Measurements from ENCODE around the gene LAMB2. TPM values are rescaled to one million over a fixed set of nuclear protein-coding genes. Genes with fewer than 3 reads are reported as not detected.
A peak's percentile ranks its signal among the peaks of the same experiment; 100 is the strongest.

Gene LAMB2
- total RNA-seq, 1 experiment from 2014 or later = 121 TPM

DNA sequence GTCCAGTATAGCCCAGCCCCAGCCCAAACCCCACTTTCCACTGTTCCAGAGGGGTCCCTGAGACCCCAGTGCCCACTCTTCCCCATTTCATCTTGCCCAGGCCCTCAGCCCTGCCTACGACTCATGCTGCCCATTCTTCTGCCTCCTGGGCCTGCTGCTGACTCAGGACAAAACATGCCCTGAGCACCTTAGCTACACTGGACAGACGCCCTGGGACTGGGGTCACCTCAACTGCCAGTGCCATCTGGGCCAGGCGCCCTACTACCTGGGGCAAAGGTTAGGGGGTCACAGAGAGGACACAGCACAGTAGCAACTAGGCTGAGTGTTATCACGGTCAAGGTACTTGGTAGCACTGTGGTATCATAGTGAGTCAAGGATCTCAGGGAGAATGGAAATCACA is 2.6 kb upstream of the LAMB2 start:
- no peak overlapping the region for H3K23ac ChIP-seq (ENCODE audit: insufficient read length, low read depth, low read length)
- no peak overlapping the region for H3K4ac ChIP-seq (ENCODE audit: low read depth, low read length)
- H3K56ac ChIP-seq (ENCODE audit: insufficient read length, low read depth, low read length) = no peak overlapping the region
- H3K27me3 Mint-ChIP-seq (ENCODE audit: low read depth) = peaks cover 22% of the 10 kb centered on the region
- no CpG with 5 or more reads among the region's 4 CpGs for WGBS (ENCODE audit: extremely low coverage, insufficient read length, low lambda C conversion rate)
- H3K9ac ChIP-seq (ENCODE audit: extremely low read depth, insufficient read length, low read length) = no peak overlapping the region
- peaks cover 15% of the 10 kb centered on the region for H3K23me2 ChIP-seq (ENCODE audit: insufficient read length, low read depth, low read length, poor library complexity, severe bottlenecking)
- H3K27me3 ChIP-seq (ENCODE audit: insufficient read depth, low read length) = no peaks in the 10 kb centered on the region
- H2BK120ac ChIP-seq (ENCODE audit: low read depth, low read length, poor library complexity, severe bottlenecking) = no peak overlapping the region
- no peak for DNase-seq
- H3K4me2 ChIP-seq (ENCODE audit: insufficient read depth, insufficient read length, low read length) = no peak overlapping the region
- peak overlapping the region in 1 of 3 experiments; percentile 72; a peak in 3 of 7 replicates for H3K27ac Mint-ChIP-seq
- no peak overlapping the region for H3T11ph ChIP-seq (ENCODE audit: low read length)
- H3K14ac ChIP-seq (ENCODE audit: insufficient read depth, low read length) = no peak overlapping the region
- peaks cover 0 to 4% of the 10 kb centered on the region in 2 experiments; a peak in 3 of 5 replicates for H3K9me3 Mint-ChIP-seq
- H2AFZ ChIP-seq (ENCODE audit: low read length) = no peak overlapping the region
- no peak overlapping the region for H4K5ac ChIP-seq (ENCODE audit: insufficient read length, low read depth, low read length)
- H3K4me3 Mint-ChIP-seq = no peak overlapping the region
- H4K20me1 ChIP-seq (ENCODE audit: control insufficient read depth, insufficient read depth, insufficient read length) = no peaks in the 10 kb centered on the region
- H3K4me1 ChIP-seq (ENCODE audit: insufficient read depth, low read length) = peaks cover 2% of the 10 kb centered on the region; the same call in 1 of the 2 replicates
- H2BK12ac ChIP-seq (ENCODE audit: insufficient read length, low read depth, low read length) = no peak overlapping the region
- no peak overlapping the region for H4K8ac ChIP-seq (replicated peaks; ENCODE audit: insufficient read length, low read depth, low read length)
- no peak overlapping the region for H2BK20ac ChIP-seq (ENCODE audit: low read depth, low read length, poor library complexity, severe bottlenecking)
- no peak overlapping the region for H3K18ac ChIP-seq (ENCODE audit: insufficient read length, low read depth, low read length)
- H3K36me3 Mint-ChIP-seq (ENCODE audit: insufficient read depth in 1 of 3, low read depth in 3 of 3) = peaks cover 0 to 1% (median 0%) of the 10 kb centered on the region in 3 experiments; a peak in 1 of 7 replicates
- H3K79me2 ChIP-seq (ENCODE audit: insufficient read depth, low read length) = no peaks in the 10 kb centered on the region
- no peak overlapping the region for H4K91ac ChIP-seq (ENCODE audit: insufficient read length, low read depth, low read length)
- no peaks in the 10 kb centered on the region for H3K9me3 ChIP-seq (ENCODE audit: control insufficient read depth, low read depth, low read length)
- no peak for TF ChIP-seq CTCF (conservative IDR thresholded peaks at IDR 0.05)
- peaks cover 8 to 14% of the 10 kb centered on the region in 2 experiments; a peak in 3 of 4 replicates for H3K4me1 Mint-ChIP-seq
- H2BK5ac ChIP-seq (ENCODE audit: insufficient read length, low read length) = no peak overlapping the region
- H3K79me1 ChIP-seq (ENCODE audit: insufficient read depth, low read depth, low read length, poor library complexity, severe bottlenecking) = no peaks in the 10 kb centered on the region
- H2AK5ac ChIP-seq (ENCODE audit: insufficient read length, low read length) = no peak overlapping the region
- no peak overlapping the region for H3K27ac ChIP-seq (ENCODE audit: insufficient read length, low read depth, low read length)
- H2BK15ac ChIP-seq (ENCODE audit: low read depth, low read length) = no peak overlapping the region
